Brain pericyte (primary cell): ENCODE data around the gene FSIP1.

Experiments
- DNase-seq: peaks from one replicate; pipeline ENCODE4 v3.0.0-alpha.2; 2012; ENCODE audit warnings: low read depth, low spot score

Gene FSIP1

DNA sequence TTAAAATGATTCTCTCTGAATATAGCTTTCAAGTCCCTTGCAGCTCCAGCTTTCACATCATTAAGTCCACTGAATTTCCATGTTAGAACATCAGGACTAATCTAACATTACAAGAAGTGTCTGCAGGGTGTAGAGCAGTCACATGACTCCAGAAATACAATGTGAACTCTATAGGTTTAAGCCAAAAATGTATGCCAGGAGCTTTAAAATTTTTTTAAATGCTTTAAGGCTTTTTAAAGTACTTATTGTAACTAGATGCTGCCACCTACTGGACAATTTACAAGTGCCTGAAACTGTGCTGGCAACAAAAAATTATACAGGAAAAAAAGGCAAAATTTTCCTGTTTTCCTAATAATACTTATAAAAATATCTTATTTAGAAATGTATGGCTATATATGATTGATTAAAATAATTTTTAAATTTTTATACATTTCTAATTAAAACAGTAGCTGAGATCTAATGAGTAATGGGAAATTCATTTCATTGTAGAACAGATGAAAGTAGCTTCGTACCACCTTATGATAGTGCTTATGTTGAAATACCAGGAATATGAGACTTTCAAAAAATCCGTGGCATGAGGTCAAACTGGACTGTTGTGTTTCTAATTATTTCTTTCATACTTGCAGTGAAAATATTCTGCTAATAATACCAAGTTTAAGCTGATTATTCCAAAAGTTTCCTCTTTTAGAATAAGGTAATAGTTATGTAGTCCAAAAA lies 25.7 kb downstream of the FSIP1 start:
- no peak for DNase-seq

DNA sequence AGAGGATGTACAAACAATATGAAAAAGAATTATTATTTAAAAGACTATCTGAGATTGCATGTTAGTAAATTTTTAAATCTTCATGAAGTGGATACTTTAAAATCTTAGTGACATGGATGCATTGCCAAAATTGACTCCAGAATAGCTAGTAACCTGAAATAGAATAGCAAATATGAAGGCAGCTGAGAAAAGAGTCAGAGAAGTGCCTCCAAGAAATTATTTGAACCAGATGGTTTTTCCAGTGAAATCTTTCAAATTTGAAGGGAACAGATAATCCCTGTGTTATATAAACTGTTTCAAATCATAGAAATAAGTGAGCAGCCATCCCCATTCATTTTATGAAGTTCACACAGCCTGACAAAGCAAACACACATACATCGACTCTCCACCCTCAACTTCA lies 29.6 kb downstream of the FSIP1 start:
- no peak for DNase-seq

DNA sequence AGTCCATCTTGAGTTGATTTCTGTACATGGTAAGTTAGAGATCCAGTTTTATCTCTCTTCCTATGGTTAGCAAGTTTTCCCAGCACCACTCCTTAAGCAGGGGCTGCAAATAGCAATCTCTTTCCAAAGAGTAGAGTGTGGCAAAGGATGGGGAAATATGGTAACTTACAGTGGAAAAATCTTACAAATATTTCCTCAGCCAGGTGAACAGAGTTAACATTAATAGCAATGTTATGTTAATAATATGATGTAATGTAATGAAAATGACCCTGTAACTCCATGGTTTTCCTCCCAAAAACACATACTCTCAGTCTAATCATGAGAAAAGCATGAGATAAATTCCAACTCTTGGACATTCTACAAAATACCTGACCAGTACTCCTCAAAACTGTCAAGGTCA lies 30.4 kb downstream of the FSIP1 start:
- no peak for DNase-seq

DNA sequence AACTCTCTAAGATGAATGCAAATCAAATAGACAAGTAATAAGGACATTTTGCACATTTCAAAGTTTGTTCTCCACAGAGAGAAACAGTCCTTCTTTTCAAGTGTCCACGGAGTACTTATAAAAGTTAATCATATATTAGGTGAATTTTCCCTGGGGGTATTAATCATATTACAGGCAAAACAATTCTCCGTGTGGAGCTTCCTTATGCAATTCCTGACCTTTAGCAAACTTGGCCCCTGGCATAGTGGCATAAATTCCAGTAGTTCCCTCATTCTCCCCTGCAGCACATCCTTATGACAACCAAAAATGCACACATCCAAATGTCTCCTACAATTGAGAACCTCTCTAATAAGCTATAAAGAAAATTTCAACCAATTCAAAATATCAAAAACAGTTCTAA lies 34.4 kb downstream of the FSIP1 start:
- DNase-seq = no peak

DNA sequence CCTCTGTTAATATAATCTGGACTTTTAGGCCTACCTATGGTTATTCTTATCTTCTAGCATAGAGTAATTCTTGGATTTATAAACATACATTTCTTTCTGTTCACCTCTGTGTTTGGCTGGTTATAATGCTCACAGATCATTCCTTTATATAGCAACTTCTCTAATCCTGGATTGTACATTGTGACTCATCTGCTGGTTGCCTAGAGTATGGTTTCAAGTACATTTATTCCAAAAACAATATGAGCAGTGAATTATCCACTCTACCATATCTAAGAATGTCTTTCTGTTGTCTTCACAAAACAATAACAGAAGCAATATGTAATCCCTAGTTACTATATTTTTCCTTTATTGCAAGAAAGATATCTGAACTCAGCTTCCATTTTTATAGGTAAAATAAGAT lies 35.3 kb downstream of the FSIP1 start:
- no peak for DNase-seq

DNA sequence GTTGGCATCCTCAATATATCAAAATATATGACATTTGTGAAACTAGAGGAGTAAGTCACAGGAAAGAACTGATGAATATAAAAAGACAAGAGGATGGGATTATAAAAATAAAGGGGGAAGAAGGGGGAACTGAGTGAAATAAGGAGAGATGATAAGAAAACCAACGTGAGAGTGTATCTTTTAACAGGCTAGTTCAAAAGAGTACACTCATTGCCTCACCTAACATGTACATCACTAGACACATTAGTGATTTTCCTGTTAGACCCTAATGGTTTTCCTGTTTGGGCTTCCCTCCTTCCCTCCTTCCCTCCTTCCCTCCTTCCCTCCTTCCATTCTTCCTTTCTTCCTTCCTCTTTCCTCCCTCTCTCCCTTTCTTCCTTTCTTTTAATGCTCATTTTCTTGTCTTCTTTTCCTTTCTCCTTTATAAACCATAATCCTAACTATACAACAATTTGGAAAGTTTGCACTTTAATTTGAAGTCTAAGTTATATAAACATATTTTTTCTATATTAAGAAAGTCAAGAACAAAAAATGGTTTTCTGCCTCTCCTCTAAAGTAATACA lies 35.8 kb downstream of the FSIP1 start:
- no peak for DNase-seq

DNA sequence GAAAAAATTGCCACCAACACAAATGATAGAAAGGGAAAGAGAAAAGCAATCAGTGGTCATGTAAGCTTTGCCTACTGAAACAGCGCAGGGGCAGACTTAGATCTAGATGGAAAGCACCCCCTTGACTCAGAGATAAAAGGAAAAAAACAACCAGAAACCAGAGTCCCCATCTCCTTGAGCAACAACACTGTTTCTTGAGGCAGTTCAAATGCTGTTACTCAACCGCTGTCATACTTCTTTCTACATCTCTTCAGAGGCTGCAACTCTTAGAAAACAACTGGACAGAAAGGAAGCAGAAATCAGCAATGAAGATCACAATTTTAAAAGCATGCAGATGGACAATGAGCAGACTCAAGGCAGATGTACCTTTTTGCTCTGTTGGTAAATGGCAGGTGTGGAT lies 36.5 kb downstream of the FSIP1 start:
- DNase-seq = no peak

DNA sequence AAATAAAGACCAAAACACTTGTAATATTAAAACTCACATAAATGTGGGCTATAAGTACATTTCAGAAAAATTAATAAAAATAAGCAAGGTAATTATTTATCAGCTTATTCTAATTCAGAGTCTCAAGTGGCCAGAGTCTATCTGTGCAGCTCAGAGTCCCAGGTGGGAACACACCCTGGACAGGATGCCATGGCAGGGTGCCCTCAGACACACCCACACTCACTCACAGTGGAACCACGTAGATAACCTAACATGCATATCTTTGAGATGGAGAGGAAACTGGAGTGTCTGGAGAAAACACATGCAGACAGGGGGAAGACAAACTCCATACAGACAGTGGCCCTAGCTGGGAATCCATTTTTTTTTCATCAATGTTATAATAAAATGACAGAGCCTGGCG lies 37.2 kb downstream of the FSIP1 start:
- DNase-seq = no peak

DNA sequence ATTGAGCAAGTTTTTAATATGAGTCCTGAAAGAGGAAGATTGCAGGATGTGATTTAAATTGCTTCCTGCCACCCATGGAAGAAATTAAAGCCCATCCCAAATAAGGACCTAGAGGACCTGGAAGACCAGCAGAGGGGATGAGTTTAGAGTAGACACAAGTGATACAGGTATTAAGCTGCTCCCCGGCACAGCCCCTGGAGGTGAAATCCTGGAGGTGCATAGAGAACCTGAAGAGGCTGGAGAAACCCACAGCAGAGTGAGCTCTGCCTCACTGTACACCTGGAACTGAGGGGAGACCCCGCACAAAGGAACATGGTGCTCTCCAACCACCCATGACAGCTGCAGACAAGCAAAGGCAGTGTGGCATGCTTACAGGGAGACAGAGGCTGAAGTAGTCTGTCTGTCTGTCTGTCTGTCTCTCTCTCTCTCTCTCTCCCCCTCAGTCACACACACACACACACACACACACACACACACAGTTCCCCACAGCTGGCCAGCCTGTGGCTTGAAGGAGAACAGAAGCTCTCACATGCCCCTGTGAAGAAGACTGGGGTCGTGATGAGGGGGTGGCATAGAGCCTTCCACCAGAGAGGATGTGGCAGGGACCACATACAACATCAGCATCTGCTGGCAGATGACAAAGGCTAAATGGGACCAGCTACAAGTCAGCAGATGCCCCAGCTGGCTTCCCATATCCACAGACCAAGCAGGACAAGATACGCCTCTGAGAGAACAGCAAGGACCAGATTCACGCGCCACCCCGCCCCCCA lies 38.1 kb downstream of the FSIP1 start:
- no peak for DNase-seq

DNA sequence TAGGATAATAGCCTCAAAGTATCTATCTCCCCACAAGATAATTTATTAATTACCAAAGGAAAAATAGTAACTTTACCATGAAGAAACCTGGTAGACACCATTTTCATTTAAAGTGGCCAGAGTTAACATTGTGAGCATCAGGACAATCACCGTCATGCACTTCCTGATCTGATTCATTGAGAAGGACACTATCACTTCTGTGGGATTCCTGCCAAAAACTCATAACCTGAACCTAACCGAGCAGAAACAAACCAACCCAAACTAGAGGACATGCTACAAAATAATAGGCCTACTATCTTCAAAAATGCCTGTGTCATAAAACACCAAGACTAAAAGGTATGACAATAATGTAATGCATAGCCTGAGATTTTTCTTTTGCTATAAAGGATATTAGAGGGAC lies 39.0 kb downstream of the FSIP1 start:
- DNase-seq = no peak

DNA sequence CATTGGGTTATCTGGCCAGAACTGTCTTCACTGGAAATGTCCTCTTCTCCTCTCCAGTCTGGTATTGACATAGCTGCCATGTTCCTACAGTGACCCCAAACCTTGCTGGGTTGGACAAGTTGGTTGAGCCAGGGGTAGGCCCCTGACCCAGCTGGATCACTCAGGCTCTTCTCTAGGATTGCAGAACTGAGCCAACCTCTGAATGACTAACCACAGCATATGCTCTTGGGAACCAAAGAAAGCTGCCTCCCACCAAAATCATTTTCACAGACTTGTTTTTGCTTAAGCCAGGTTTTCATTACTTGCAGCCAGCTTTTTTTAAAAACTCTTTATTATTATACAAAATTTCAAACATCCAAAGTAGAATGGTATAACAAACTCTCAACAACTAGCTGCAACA lies 41.4 kb downstream of the FSIP1 start:
- DNase-seq = no peak

DNA sequence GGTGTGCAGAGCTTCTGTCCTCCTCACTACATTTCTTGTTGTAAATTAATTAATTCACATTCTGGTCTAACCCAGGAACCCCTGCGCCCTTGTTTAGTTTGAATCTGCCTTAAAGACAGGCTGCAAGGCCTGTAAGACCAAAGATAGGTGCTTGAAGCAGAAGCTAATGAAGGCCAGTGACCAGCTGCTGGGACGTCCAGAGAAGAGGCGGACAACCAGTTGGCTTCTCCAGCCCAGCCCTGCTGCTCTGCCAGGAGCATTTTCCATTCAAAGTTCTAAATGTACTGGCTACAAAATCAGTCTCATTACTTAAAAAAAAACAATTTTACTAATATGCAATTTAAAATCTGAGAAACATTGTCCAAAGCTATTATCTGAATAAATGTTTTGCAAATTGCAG lies 43.6 kb downstream of the FSIP1 start:
- no peak for DNase-seq

DNA sequence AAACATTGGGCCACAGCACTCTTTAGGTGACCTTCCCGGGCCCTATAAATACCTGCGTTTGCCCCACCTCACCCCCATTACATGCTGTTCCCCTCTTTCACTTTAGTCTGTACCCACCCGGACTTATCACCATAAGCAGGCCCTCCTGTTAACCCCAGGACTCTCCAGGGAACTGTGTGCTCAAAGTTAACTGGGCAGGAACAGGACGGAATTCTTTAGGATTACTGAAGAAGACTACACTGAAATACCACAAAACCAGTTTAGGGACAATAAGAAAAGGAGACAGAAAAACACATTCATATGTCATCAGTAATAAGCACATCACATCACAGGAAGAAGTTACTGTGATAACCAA lies 45.5 kb downstream of the FSIP1 start:
- DNase-seq = no peak

DNA sequence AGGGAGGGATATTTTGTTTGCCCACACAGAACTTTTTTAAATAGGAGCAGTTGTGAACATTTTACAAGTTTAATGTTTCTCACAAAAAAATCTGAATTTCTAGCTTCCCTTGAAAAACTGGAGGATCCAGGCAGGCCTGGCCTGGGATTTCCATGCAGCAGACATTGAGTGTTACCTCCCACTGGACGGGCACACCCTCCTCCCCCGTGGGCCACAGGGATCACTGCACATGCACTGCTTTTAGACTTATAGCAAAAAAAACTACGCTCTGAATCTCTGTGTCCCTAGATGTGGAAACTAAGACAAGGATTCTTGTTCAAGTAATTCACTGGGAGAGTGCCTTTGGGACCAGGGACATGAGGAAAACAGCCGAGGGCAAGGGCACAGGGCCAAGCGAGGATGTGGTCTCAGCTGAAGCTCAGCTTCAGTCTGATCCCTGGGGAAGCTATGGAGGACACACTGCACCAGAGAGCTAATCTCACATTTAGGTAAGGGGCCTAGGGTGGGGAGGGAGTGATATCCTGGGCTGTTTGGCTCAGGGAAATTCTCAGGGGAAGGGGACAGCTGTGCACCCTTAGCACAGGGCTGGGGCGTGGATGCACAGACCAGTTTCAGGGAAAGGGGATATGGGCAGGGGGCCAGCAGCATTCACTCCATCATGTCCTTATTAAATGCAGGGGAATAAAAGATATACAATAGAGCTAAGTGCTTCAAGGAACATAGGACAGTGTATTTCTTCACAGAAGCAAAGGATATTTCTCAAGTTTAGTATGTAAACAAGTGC lies 46.0 kb downstream of the FSIP1 start:
- no peak for DNase-seq

DNA sequence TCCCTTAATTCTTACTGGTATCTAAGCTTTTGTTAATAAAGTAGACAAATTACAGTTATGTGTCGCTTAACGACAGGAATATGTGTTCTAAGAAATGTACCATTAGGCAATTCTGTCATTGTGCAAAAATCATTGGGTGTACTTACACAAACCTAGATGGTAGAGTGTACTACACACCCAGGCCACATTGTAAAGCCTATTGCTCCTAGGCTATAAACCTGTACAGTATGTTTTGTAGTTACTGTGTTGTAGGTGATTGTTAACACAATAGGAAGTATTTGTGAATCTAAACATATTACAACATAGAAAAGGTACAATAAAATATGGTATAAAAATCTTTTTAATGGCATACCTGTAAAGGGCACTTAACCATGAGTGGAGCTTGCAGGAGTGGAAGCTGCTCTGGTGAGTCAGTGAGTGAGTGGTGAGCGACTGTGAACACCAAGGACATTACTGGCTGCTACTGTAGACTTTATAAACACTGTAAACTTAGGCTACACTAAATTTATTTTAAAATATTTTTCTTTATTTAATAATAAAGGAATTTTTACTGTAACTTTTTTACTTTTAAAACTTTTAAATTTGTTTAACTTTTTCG lies 47.4 kb downstream of the FSIP1 start:
- no peak for DNase-seq

DNA sequence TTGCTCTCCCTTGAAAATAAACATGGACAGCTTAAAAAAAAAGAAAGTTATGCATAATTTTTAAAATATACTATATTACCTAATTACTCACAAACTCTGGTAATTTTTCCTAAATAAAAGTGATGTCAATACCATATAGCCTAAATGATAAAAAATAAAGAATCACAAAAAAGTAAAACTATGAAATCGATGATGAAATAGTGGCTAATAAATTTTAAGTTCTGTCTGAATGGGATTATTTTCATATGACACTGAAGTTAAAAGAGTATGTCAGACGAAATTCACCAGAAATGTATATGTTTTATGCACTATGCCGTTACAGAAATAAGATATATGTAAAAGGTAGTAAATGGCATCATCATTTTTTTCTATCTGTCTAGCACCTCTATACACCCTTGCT lies 51.4 kb downstream of the FSIP1 start:
- DNase-seq = no peak

DNA sequence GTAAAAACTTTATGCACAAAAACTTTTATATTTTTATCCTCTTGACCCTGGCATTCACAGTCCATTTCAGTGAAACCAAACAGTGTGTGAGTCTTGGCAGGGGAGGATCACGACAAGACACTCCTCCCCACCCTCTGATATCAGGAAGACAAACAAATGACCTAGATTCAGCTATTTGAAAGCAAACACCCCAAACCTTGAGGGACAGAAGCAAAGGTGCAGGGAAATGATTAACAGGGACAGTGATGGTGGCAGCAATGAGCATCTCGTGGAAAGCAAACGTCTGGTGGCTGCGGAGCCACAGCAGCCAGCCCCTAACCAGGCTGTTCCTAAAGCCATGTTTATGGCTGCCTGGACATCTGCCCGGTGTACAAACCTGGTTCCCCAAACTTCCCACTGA lies 52.1 kb downstream of the FSIP1 start:
- DNase-seq = no peak

DNA sequence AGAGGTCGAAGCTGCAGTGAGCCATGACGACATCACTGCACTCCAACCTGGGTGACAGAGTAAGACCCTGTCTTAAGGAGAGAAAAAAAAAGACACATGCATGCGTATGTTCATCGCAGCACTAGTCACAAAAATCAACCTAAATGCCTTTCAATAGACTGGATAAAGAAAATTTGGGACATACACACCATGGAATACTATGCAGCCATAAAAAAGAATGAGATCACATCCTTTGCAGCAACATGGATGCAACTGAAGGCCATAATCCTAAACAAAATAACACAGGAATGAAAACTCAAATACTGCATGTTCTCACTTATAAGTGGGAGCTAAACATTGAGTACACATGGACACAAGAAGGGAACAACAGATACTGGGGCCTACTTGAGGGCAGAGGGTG lies 53.1 kb downstream of the FSIP1 start:
- DNase-seq = no peak

DNA sequence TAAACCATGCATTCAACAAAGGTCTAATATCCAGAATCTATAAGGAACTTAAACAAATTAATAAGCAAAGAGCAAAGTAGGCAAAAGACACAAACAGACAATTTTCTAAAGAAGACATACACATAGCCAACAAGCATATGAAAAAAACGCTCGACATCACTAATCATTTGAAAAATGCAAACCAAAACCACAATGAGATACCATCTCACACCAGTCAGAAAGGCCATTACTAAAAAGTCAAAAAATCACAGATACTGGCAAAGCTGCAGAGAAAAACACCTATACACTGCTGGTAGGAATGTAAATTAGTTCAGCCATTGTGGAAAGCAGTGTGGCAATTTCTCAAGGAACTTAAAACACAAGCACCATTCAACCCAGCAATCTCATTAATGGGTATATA lies 53.8 kb downstream of the FSIP1 start:
- no peak for DNase-seq

DNA sequence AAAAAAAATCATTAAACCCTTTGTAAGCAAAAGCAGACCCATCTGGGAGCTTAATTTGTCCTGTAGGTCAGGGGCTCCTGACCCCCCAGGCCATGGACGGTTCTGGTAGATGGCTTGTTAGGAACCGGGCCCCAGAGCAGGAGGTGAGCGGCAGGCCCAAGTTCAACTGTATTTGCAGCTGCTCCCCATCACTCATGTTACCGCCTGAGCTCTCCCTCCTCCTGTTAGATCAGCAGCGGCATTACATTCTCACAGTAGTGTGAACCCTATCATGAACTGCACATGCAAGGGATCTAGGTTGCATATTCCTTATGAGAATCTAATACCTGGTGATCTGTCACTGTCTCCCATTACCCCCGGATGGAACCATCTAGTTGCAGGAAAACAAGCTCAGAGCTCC lies 60.7 kb downstream of the FSIP1 start:
- no peak for DNase-seq

DNA sequence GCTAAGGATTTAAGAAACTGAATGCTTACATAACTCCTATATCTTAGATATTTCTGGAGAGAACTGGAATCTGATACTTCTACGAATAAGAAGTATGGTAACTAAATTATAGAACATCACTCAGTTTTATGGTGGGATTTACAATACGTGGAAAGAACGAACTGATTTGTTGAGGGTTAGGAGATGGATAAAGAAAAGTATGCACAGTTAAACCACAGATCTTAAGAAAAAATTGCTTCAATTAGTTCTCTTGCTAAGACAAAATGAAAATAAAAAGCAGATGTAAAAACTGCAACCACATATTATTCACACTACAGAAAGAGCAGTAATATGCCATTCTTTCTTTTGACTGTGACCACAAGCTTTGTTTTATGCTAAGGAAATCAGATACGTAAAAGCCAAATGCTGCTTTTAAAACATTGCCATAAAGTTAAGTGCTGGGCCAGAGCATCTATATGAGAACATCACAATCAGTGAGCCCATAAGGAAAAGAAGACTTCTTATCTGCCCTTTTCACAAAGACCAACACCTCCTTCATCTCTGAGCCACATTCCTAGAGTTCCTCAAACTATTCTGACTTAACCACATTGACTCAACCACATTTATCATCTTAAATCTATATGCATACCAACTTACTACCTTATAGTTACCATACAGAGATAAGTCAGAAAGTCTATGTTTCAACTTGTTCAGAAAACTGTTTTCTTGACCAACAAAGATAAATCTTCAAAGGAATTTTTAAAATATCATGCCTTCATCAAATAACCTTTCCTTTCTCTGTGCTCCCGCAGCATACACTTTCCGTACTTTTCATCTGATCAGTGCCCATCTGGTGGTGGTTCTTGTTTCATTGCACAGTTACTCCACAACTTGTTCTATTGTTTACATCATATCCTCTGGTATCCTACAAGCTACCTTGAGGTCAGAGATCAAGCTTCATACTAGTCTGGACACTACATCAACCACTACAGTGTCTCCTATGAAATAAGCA lies 61.7 kb downstream of the FSIP1 start:
- no peak for DNase-seq
